Activated CD4-positive, alpha-beta memory T cell treated with anti-CD3 and anti-CD28 coated beads for 36 hours (primary cell): Measurements from ENCODE around the gene ARL16. TPM values are rescaled to one million over a fixed set of nuclear protein-coding genes. Genes with fewer than 3 reads are reported as not detected.
A peak's percentile ranks its signal among the peaks of the same experiment; 100 is the strongest.

Source experiments
- CTCF ChIA-PET: fragments of 350-600 bp; sonication (Branson Sonifier 250); formaldehyde crosslinking; loops from one replicate; lab custom pipeline; 2021; ENCODE audit warnings: antibody characterized with exemption, inconsistent platforms; lab: Charles Lee
- POLR2A ChIA-PET: fragments of 350-600 bp; sonication (Branson Sonifier 250); formaldehyde crosslinking; loops from one replicate; lab custom pipeline; 2021; ENCODE audit warnings: antibody characterized with exemption; lab: Charles Lee
- DNase-seq: peaks from one replicate; pipeline ENCODE4 v3.0.0-alpha.2; 2020
- H3K27ac Mint-ChIP-seq: one replicate; pipeline ENCODE4 v1.8.0; 2021; ENCODE audit warnings: mixed read lengths
- H3K27me3 Mint-ChIP-seq: one replicate; pipeline ENCODE4 v1.8.0; 2021; ENCODE audit warnings: mixed read lengths
- H3K36me3 Mint-ChIP-seq: one replicate; pipeline ENCODE4 v1.8.0; 2021; ENCODE audit warnings: mixed read lengths
- H3K4me1 Mint-ChIP-seq: one replicate; pipeline ENCODE4 v1.8.0; 2021; ENCODE audit warnings: low read depth, mixed read lengths
- H3K4me3 Mint-ChIP-seq: one replicate; pipeline ENCODE4 v1.8.0; 2021; ENCODE audit warnings: mild to moderate bottlenecking, mixed read lengths
- H3K9me3 Mint-ChIP-seq: one replicate; pipeline ENCODE4 v1.8.0; 2021; ENCODE audit warnings: mixed read lengths
- intact Hi-C: fragments of 100-400 bp; cut with micrococcal nuclease; formaldehyde crosslinking; loops from one replicate; pipeline ENCODE4 v1.15.1; 2023
- total RNA-seq, 2 experiments: library from RNA; stranded (reverse); gene quantifications; one replicate each; pipeline ENCODE4 v1.2.3, GENCODE V29; 2021

The ARL16 gene
- total RNA-seq, 2 experiments from 2014 or later, result 15.1 to 17.1 TPM

DNA sequence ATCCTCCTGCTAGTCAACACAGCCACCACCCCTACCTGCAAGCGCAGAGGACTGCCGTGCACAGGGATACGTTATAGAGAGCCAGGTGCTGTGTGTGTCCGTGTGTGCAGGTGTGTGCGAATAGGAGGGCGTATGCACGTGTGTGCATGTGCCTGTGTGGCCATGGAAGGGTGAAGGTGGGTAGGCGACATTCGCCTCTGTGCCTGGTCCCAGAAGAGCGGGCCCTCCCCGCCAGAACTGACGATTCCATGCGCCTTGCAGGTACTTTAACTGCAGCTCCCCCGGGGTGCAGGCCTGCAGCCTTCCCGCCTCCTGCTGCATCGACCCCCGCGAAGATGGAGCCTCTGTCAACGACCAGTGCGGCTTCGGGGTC is 36.0 kb downstream of the ARL16 start:
- no peaks in the 10 kb centered on the region for H3K9me3 Mint-ChIP-seq
- peaks cover 24% of the 10 kb centered on the region for H3K27me3 Mint-ChIP-seq
- no peaks in the 10 kb centered on the region for H3K4me1 Mint-ChIP-seq
- DNase-seq, result no peak
- intact Hi-C loops, result no loop called here
- H3K27ac Mint-ChIP-seq, result no peak overlapping the region
- POLR2A ChIA-PET, result no interaction called here
- no peaks in the 10 kb centered on the region for H3K36me3 Mint-ChIP-seq
- no peak overlapping the region for H3K4me3 Mint-ChIP-seq
- CTCF ChIA-PET, result interaction anchor here (1.1 kb wide), 1 partner anchor 12 kb away, joined by 3 read pairs; no protein-coding TSS in a partner anchor

DNA sequence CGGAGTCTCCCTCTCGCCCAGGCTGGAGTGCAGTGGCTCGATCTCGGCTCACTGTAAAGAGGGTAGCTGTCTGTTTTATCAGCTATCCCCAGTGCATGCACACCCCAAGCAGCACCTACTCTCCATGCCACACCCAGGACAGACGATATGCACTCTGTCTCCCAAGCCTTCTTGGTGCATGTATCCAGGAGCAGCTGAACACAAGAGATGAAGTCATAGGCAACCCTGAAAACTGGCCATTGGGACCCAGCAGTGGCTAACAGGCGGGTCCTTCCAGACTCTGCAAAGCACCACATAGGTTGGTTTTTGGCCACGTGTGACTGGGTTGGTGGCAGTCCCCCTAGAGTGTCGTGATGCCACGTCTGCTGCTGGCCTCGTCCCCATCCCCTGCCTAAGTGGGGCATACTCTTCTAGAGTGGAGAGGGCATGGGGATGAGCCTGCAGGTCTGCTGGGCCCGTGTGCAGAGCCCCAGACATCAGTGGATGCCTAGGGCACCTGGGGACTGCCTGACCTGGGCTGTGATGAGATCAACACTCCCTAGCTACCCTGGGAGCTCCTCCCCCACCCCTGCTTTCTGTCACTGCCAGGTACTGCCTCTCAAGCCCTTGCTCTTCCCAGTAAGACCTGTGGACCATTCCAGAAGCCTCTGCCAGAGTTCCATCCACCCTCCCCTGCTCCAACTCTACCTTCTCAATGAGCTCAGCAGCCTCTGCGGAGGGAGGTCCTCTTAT is 36.6 kb downstream of the ARL16 start:
- POLR2A ChIA-PET, result no interaction called here
- CTCF ChIA-PET, result interaction anchor here (0.6 to 1.1 kb wide), 2 partner anchors 12 to 535 kb away, joined by 3 to 4 read pairs; no protein-coding TSS in a partner anchor
- no peak for DNase-seq
- H3K4me3 Mint-ChIP-seq, result no peak overlapping the region
- H3K36me3 Mint-ChIP-seq, result no peaks in the 10 kb centered on the region
- H3K27ac Mint-ChIP-seq, result no peak overlapping the region
- H3K9me3 Mint-ChIP-seq, result no peaks in the 10 kb centered on the region
- intact Hi-C loops, result no loop called here
- H3K4me1 Mint-ChIP-seq, result no peaks in the 10 kb centered on the region
- H3K27me3 Mint-ChIP-seq, result peaks cover 24% of the 10 kb centered on the region

DNA sequence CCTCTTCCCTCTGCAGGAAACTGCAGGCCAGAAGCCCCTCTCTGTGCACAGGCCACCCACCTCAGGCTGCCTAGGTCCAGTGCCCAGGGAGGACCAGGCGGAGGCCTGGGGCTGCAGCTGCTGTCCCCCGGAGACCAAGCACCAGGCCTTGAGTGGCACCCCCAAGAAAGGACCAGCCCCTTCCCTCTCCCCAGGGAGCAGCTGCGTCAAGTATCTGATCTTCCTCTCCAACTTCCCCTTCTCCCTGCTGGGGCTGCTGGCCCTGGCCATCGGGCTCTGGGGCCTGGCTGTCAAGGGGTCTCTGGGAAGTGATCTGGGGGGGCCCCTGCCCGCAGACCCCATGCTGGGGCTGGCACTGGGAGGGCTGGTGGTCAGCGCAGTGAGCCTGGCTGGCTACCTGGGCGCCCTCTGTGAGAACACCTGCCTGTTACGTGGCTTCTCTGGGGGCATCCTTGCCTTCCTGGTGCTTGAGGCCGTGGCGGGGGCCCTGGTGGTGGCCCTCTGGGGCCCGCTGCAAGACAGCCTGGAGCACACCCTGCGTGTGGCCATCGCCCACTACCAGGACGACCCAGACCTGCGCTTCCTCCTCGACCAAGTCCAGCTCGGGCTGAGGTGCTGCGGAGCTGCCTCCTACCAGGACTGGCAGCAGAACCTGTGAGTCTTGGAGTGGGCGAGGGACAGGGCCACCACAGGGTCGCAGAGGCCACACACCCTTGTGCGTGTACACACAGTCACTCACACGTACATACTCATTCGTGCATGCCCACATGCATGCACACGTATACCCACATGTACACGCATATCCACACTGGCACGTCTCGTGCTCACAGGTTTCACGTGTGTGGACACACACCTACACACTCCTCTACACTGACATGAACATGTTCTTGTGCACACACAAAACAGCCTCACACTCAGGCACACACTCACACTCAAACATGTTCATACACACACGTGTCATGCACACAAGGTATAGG is 38.3 kb downstream of the ARL16 start:
- Mint-ChIP-seq H3K4me3 (no peak overlapping the region), H3K27ac (no peak overlapping the region), H3K9me3 (no peaks in the 10 kb centered on the region), H3K4me1 (no peaks in the 10 kb centered on the region), H3K27me3 (peaks cover 17% of the 10 kb centered on the region), H3K36me3 (no peaks in the 10 kb centered on the region)
- ChIA-PET POLR2A (no interaction called here), CTCF (no interaction called here)
- no peak for DNase-seq
- intact Hi-C loops, result no loop called here

DNA sequence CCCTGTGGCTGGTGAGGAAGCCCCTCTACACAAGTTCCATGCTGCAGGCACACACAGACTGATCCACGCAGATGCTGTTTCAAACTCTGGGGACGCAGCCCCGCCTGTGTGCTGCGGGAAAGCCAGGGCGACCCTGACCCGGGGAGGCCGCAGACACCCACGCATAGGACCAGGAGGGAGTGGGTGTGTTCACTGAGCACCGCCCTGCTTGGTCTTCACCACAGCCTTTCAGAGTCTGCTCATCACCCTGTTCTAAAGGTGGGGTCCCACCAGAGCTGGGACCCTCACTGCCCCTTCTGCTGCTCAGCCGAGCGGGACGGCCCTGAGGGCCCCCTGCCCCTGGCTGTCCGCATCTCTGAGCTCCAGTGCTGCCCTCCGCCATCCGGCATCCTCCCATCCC is 39.1 kb downstream of the ARL16 start:
- CTCF ChIA-PET, result no interaction called here
- Mint-ChIP-seq H3K27ac (no peak overlapping the region), H3K36me3 (no peaks in the 10 kb centered on the region), H3K27me3 (peaks cover 14% of the 10 kb centered on the region), H3K9me3 (no peaks in the 10 kb centered on the region), H3K4me3 (no peak overlapping the region), H3K4me1 (no peaks in the 10 kb centered on the region)
- intact Hi-C loops, result no loop called here
- no peak for DNase-seq
- POLR2A ChIA-PET, result no interaction called here

DNA sequence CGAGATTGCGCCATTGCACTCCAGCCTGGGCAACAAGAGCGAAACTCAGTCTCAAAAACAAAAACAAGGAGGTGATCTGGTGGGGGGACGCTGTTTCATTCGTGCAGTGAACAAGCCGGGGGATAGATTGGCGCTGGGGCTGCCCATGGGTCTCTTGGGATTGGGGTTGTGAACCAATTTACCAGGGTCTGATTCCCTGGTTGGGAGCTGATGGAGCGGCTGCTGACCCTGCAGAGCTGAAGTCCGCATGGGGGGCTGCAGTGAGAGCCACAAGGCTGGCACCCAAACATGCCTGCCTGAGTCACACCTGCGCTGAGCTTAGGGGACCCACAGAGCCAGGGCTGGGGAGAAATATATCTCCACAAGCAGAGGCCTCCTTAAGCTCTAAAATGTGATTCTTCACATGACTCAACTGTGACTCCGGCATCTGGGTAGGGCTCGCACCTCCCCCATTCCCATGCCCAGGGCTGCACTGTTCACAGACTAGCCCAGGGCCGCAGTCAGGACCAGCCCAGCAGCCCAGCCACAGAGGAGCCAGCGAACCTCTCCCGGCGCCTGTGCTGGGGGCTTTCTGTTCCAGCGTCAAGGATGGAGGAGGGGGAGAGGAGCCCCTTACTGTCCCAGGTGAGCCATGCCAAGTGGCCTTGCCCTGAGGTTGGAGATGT is 41.6 kb downstream of the ARL16 start:
- CTCF ChIA-PET, result no interaction called here
- Mint-ChIP-seq H3K4me1 (peaks cover 2% of the 10 kb centered on the region), H3K27ac (no peak overlapping the region), H3K9me3 (no peaks in the 10 kb centered on the region), H3K27me3 (no peaks in the 10 kb centered on the region), H3K4me3 (no peak overlapping the region), H3K36me3 (no peaks in the 10 kb centered on the region)
- POLR2A ChIA-PET, result no interaction called here
- intact Hi-C loops, result no loop called here
- no peak for DNase-seq

DNA sequence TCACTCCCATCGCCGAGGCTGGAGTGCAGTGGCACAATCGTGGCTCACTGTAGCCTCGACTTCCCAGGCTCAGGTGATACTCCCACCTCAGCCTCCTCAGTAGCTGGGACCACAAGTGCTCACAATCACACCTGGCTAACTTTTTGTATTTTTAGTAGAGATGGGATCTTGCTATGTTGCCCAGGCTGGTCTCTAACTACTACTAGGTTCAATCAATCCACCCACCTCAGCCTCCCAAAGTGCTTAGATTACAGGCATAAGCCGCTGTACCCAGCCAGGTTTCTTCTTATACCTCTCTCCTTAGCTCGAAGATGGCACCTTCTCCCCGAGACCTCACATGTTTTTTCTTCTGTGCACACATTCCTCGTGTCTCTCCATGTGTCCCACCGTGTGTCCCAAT is 43.6 kb downstream of the ARL16 start:
- peaks cover 3% of the 10 kb centered on the region for H3K36me3 Mint-ChIP-seq
- H3K4me1 Mint-ChIP-seq, result peaks cover 13% of the 10 kb centered on the region
- no peaks in the 10 kb centered on the region for H3K9me3 Mint-ChIP-seq
- no peaks in the 10 kb centered on the region for H3K27me3 Mint-ChIP-seq
- ChIA-PET POLR2A (no interaction called here), CTCF (no interaction called here)
- intact Hi-C loops, result no loop called here
- DNase-seq, result no peak
- no peak overlapping the region for H3K27ac Mint-ChIP-seq
- H3K4me3 Mint-ChIP-seq, result no peak overlapping the region

DNA sequence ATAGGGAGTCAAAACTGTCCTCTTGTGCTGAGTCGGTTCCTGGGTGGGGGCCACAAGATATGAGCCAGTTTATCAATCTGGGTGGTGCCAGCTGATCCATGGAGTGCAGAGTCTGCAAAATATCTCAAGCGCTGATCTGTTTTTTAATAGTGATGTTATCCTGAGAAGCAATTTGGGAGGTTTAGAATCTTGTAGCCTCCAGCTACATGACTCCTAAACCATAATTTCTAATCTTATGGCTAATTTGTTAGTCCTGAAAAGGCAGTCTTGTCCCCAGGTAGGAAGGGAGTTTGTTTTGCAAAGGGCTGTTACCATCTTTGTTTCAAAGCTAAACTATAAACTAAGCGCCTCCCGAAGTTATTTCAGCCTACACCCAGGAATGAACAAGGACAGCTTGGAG is 44.9 kb downstream of the ARL16 start:
- Mint-ChIP-seq H3K9me3 (no peaks in the 10 kb centered on the region), H3K4me1 (peaks cover 19% of the 10 kb centered on the region), H3K27me3 (no peaks in the 10 kb centered on the region), H3K27ac (no peak overlapping the region), H3K36me3 (peaks cover 3% of the 10 kb centered on the region), H3K4me3 (no peak overlapping the region)
- ChIA-PET POLR2A (no interaction called here), CTCF (no interaction called here)
- DNase-seq, result no peak
- intact Hi-C loops, result no loop called here

DNA sequence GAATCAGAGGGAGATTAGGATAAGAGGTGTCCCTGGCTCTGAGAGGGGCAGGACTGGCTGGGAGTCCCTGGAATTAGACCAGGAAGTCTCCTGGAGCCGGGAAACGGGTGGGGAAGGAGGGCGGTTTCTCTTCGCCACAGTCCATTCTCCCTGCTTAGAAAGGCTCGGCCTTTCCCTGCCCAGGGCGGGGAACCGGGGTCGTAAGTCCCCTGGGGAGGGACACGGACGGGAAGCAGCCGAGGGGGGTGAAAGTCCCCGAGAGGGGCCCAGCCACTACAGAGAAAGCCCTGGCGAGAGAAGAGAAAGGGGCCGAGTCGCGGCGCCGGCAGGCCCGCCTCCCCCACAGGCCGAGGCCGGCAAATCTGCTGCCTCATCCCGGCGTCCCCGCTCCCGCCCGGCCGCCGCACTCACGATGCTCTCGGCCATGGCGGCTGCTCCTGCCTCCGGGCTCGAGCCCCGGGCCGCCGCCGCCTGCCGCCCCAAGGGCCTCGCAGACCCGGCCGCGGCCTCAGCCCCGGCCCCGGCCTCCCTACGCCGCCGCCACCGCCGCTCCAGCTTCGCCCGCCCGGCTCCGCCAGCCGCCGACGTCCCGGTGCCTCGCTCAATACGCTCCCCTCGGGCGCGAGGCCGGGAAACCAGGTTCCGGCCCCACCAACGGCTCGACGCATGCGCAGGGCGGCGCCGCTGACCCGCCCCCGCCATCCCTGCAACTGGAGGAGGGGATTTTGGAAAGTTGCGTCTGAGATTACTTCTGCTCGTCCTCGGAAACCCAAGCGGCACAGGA is 46.9 kb downstream of the ARL16 start, which contains the start of the genes NPLOC4 and TSPAN10:
NPLOC4 (minus strand) TSS at position 608 of the 784 bp plus-strand sequence; CDS start at position 426, 182 bp downstream.
TSPAN10 (plus strand) TSS at position 692 of the 784 bp plus-strand sequence. CDS start 5,217 bp downstream, outside the sequence.
- Mint-ChIP-seq H3K36me3 (peaks cover 6% of the 10 kb centered on the region), H3K9me3 (no peaks in the 10 kb centered on the region), H3K4me3 (peak within 1 kb of the TSS; percentile 95), H3K27ac (peak within 1 kb of the TSS; percentile 82), H3K27me3 (no peaks in the 10 kb centered on the region), H3K4me1 (peaks cover 27% of the 10 kb centered on the region)
- intact Hi-C loops, result loop anchor here (2.0 kb wide), 1 partner anchor 28 kb away; no protein-coding TSS in a partner anchor
- peak; percentile 88 for DNase-seq
- CTCF ChIA-PET, result interaction anchor here (0.9 kb wide), 1 partner anchor 384 kb away, joined by 3 read pairs; no protein-coding TSS in a partner anchor
- POLR2A ChIA-PET, result interaction anchor here (0.6 to 1.3 kb wide), 4 partner anchors 29 to 128 kb away, joined by 4 to 8 read pairs (median 4); partner anchors contain the start of genes ARL16, CCDC137, HGS and OXLD1

DNA sequence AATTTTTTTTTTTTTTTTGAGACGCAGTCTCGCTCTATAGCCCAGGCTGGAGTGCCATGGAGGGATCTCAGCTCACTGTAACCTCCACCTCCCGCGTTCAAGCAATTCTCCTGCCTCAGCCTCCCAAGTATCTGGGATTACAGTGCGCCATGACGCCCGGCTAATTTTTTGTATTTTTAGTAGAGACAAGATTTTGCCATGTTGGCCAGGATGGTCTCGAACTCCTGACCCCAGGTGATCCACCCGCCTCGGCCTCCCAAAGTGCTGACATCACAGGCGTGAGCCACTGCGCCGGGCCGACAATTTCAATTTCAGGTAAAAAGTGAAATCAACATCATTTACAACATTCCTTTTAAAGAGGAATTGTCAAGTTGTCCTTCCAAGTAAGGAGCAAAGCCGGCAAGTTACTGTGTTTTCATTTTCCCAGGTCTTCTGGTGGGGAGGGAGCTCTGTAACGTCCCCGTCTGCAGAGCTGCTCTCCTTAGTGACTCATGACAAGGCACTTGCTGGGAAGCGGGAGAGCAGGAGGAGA is 47.6 kb downstream of the ARL16 start:
- Mint-ChIP-seq H3K27ac (peak overlapping the region; percentile 82), H3K9me3 (no peaks in the 10 kb centered on the region), H3K36me3 (peaks cover 6% of the 10 kb centered on the region), H3K4me1 (peaks cover 27% of the 10 kb centered on the region), H3K4me3 (peak overlapping the region; percentile 95), H3K27me3 (no peaks in the 10 kb centered on the region)
- peak; percentile 19 for DNase-seq
- POLR2A ChIA-PET, result interaction anchor here (0.6 to 1.3 kb wide), 2 partner anchors 47 to 89 kb away, joined by 4 to 5 read pairs; partner anchors contain the start of genes ARL16 and HGS
- CTCF ChIA-PET, result no interaction called here
- intact Hi-C loops, result loop anchor here (2.0 kb wide), 1 partner anchor 29 kb away; no protein-coding TSS in a partner anchor

DNA sequence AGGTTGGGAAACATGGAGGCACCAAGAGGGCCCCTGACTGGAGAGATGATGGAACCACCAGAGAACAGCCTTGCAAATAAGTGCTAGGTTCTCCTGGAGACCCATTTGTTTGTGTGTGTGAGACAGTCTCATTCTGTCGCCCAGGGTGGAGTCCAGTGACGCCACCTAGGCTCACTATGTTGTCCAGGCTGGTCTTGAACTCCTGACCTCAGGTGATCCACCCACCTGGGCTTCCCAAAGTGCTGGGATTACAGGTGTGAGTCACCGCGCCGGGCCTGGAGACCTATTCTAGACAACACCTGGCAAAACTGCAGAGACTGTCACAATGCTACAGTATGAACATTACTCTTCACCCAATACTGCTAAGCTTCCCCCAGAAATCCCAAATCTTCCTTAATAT is 48.2 kb downstream of the ARL16 start:
- intact Hi-C loops, result no loop called here
- Mint-ChIP-seq H3K4me1 (peaks cover 27% of the 10 kb centered on the region), H3K4me3 (peak overlapping the region; percentile 95), H3K27me3 (no peaks in the 10 kb centered on the region), H3K27ac (peak overlapping the region; percentile 49), H3K36me3 (peaks cover 6% of the 10 kb centered on the region), H3K9me3 (no peaks in the 10 kb centered on the region)
- POLR2A ChIA-PET, result no interaction called here
- CTCF ChIA-PET, result no interaction called here
- DNase-seq, result peak; percentile 13

DNA sequence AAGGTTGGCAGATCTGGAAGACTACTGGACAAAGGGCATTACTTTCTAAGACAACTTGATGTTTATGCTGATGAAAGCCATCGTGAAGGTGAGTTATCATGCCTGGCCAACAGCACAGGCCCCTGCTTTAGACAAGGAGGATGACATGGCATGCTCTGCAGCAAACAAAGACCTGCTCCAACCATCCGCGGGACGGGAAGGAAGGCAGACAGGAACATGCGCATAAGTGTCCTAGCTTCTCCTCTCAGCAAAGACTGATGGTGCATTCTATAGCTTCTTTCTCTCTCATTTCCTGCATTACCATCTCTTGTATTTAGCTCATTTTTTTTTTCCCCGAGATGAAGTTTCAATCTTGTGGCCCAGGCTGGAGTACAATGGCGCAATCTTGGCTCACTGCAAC is 52.1 kb downstream of the ARL16 start:
- no peaks in the 10 kb centered on the region for H3K9me3 Mint-ChIP-seq
- H3K4me1 Mint-ChIP-seq, result peaks cover 24% of the 10 kb centered on the region
- H3K36me3 Mint-ChIP-seq, result peaks cover 28% of the 10 kb centered on the region
- intact Hi-C loops, result no loop called here
- no peak for DNase-seq
- H3K27ac Mint-ChIP-seq, result peak overlapping the region; percentile 14
- CTCF ChIA-PET, result interaction anchor here (1.1 to 1.5 kb wide), 2 partner anchors 17 to 30 kb away, joined by 3 to 12 read pairs; no protein-coding TSS in a partner anchor
- no peak overlapping the region for H3K4me3 Mint-ChIP-seq
- POLR2A ChIA-PET, result interaction anchor here (1.3 kb wide), 1 partner anchor 34 kb away, joined by 5 read pairs; no protein-coding TSS in a partner anchor
- H3K27me3 Mint-ChIP-seq, result no peaks in the 10 kb centered on the region
